Lower lobe of right lung (tissue), 2 donors: ENCODE measurements around the gene CEP57. TPM values are rescaled to one million over a fixed set of nuclear protein-coding genes. Genes with fewer than 3 reads are reported as not detected.

Experiments used
- ATAC-seq, 2 donors: fragments of 200-7000 bp; cut with Tn5 transposase; one replicate each; pipeline ENCODE4 v1.9.1; 2020 to 2022; ENCODE audit warnings: mild to moderate bottlenecking in 2 of 2, moderate library complexity in 2 of 2
- DNase-seq: peaks from one replicate; pipeline ENCODE4 v3.0.0-alpha.2; 2020
- H3K27ac ChIP-seq: fragments of 200-600 bp; one replicate; pipeline ENCODE4 v1.8.0; 2022
- H3K27me3 ChIP-seq: fragments of 200-600 bp; one replicate; pipeline ENCODE4 v1.8.0; 2022; ENCODE audit warnings: low read depth
- H3K36me3 ChIP-seq: fragments of 200-600 bp; one replicate; pipeline ENCODE4 v1.8.0; 2022; ENCODE audit warnings: mild to moderate bottlenecking
- H3K4me1 ChIP-seq: fragments of 200-600 bp; one replicate; pipeline ENCODE4 v1.8.0; 2022
- H3K4me3 ChIP-seq: fragments of 200-600 bp; one replicate; pipeline ENCODE4 v1.8.0; 2022; ENCODE audit warnings: mild to moderate bottlenecking
- H3K9me3 ChIP-seq: fragments of 200-600 bp; one replicate; pipeline ENCODE4 v1.8.0; 2022
- CTCF ChIP-seq: fragments of 200-600 bp; IDR thresholded peaks from one replicate; pipeline ENCODE4 v1.8.0; 2022; ENCODE audit warnings: antibody characterized with exemption, mild to moderate bottlenecking
- intact Hi-C: fragments of 100-400 bp; cut with DNase I; formaldehyde crosslinking; loops from one replicate; pipeline ENCODE4 v1.11.0; 2022
- total RNA-seq: library from RNA; stranded (reverse); fragmentation: NEBNext Ultra II Directional; extraction: Animal tissue kit (Norgen Biotek cat#: 25700); gene quantifications from one replicate; pipeline ENCODE4 v1.2.1, GENCODE V29; 2021
- donor health status: DM: no; HTN: yes; CAD: no; lungs with severe emphysema.

CEP57 gene
- total RNA-seq, 1 donor from 2014 or later = 30.2 TPM

GRCh38 chr11:95829580-95830259 is 39.4 kb downstream of the CEP57 start:
- ATAC-seq = no peak
- H3K4me3 ChIP-seq = no peak overlapping the region
- no peak overlapping the region for H3K27ac ChIP-seq
- H3K9me3 ChIP-seq = no peaks in the 10 kb centered on the region
- intact Hi-C loops = no loop called here
- no peaks in the 10 kb centered on the region for H3K4me1 ChIP-seq
- no peak for DNase-seq
- TF ChIP-seq CTCF = no peak
- no peaks in the 10 kb centered on the region for H3K27me3 ChIP-seq
- peaks cover 76% of the 10 kb centered on the region for H3K36me3 ChIP-seq

DNA sequence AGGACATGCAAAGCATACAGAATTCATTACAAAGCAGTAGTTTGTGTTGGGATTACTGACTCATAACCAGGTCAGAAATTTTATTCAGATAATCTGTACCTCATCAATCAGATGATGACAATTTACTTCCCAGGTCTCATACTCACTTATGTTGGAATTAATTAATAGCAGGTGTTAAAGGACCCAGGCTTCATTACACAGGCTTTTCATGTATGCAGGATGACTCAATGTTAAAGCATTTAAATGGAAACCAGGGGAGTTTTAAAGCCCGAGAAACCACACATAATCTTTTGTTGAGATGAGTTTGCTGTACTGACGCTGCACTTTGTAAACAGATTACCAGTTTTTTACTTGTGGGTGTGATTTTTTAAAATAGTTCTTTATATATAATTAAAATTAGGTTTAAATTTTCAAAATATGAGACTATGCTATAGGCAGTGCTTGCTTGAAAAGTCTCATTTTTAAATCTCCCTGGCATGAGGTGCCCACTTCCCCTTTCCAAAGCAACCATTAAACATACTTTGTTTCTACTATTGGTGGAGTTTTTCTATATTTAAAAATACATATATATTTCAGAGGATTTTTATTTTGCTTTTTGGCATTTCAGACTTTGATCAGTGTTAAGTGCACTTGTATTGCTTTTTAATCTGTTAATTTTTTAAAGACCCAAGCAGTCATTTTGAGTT is 41.0 kb downstream of the CEP57 start:
- peaks cover 84% of the 10 kb centered on the region for H3K36me3 ChIP-seq
- TF ChIP-seq CTCF = no peak
- H3K4me1 ChIP-seq = no peaks in the 10 kb centered on the region
- DNase-seq = no peak
- no peak overlapping the region for H3K4me3 ChIP-seq
- no peaks in the 10 kb centered on the region for H3K9me3 ChIP-seq
- no peak for ATAC-seq
- intact Hi-C loops = no loop called here
- H3K27ac ChIP-seq = no peak overlapping the region
- no peaks in the 10 kb centered on the region for H3K27me3 ChIP-seq

GRCh38 chr11:95832763-95833162 is 42.5 kb downstream of the CEP57 start:
- peaks cover 95% of the 10 kb centered on the region for H3K36me3 ChIP-seq

GRCh38 chr11:95833378-95833777 is 43.1 kb downstream of the CEP57 start:
- Histone ChIP-seq H3K4me3 (no peak overlapping the region), H3K9me3 (no peaks in the 10 kb centered on the region), H3K27me3 (no peaks in the 10 kb centered on the region), H3K36me3 (peaks cover 96% of the 10 kb centered on the region), H3K4me1 (no peaks in the 10 kb centered on the region), H3K27ac (no peak overlapping the region)
- DNase-seq (no peak), ATAC-seq (peak in 1 of 2 donors; percentile 55)
- intact Hi-C loops = no loop called here
- TF ChIP-seq CTCF = no peak

More at GRCh38 chr11:95832763-95833162, 42.5 kb downstream of the CEP57 start:
- TF ChIP-seq CTCF = no peak
- H3K27me3 ChIP-seq = no peaks in the 10 kb centered on the region
- ATAC-seq = no peak
- H3K4me3 ChIP-seq = no peak overlapping the region
- no peaks in the 10 kb centered on the region for H3K4me1 ChIP-seq
- no peak overlapping the region for H3K27ac ChIP-seq
- intact Hi-C loops = no loop called here
- no peak for DNase-seq
- no peaks in the 10 kb centered on the region for H3K9me3 ChIP-seq

DNA sequence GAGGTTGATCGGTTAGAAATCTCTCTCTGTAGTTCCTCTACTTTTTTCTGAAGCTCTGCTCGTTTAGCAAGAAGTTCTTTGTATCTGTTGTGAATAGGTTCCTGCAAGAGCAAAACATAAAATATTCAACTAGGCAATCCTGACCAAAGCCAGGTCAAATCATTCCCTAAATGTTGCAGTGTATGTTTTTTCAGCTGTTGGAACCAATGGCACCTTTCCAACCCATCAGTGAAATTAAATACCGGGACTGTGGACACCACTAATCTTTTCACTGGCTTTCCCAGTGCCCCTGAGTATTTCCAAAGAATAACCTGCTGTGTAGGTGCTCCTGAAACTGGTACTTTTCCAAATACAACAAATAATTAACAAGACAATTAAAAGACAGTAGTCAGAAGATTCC is 45.1 kb downstream of the CEP57 start:
- Histone ChIP-seq H3K27ac (no peak overlapping the region), H3K27me3 (no peaks in the 10 kb centered on the region), H3K36me3 (peaks cover 93% of the 10 kb centered on the region), H3K4me1 (no peaks in the 10 kb centered on the region), H3K9me3 (no peaks in the 10 kb centered on the region), H3K4me3 (no peak overlapping the region)
- no peak for DNase-seq
- ATAC-seq = no peak
- TF ChIP-seq CTCF = no peak
- intact Hi-C loops = no loop called here
